ACHN (cell line): ENCODE measurements around the gene INO80.
A peak's percentile ranks its signal among the peaks of the same experiment; 100 is the strongest.
"Not testable (repeated sequence)": the region's sequence is repeated elsewhere in the genome, so short reads cannot be mapped to it uniquely, and the experiment has no call there.

Experiments used
- DNase-seq: peaks from one replicate; pipeline ENCODE4 v3.0.0-alpha.2; 2015
- in situ Hi-C: cut with HindIII; loops from 2 replicates; pipeline ENCODE4 v1.10.0; 2017; ENCODE audit warnings: low sequenced_read_pairs, low pct_ligation_motif_present, low pct_unique_long_range_greater_than_20kb

INO80 gene, protein sequence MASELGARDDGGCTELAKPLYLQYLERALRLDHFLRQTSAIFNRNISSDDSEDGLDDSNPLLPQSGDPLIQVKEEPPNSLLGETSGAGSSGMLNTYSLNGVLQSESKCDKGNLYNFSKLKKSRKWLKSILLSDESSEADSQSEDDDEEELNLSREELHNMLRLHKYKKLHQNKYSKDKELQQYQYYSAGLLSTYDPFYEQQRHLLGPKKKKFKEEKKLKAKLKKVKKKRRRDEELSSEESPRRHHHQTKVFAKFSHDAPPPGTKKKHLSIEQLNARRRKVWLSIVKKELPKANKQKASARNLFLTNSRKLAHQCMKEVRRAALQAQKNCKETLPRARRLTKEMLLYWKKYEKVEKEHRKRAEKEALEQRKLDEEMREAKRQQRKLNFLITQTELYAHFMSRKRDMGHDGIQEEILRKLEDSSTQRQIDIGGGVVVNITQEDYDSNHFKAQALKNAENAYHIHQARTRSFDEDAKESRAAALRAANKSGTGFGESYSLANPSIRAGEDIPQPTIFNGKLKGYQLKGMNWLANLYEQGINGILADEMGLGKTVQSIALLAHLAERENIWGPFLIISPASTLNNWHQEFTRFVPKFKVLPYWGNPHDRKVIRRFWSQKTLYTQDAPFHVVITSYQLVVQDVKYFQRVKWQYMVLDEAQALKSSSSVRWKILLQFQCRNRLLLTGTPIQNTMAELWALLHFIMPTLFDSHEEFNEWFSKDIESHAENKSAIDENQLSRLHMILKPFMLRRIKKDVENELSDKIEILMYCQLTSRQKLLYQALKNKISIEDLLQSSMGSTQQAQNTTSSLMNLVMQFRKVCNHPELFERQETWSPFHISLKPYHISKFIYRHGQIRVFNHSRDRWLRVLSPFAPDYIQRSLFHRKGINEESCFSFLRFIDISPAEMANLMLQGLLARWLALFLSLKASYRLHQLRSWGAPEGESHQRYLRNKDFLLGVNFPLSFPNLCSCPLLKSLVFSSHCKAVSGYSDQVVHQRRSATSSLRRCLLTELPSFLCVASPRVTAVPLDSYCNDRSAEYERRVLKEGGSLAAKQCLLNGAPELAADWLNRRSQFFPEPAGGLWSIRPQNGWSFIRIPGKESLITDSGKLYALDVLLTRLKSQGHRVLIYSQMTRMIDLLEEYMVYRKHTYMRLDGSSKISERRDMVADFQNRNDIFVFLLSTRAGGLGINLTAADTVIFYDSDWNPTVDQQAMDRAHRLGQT (N-terminal part only)

DNA sequence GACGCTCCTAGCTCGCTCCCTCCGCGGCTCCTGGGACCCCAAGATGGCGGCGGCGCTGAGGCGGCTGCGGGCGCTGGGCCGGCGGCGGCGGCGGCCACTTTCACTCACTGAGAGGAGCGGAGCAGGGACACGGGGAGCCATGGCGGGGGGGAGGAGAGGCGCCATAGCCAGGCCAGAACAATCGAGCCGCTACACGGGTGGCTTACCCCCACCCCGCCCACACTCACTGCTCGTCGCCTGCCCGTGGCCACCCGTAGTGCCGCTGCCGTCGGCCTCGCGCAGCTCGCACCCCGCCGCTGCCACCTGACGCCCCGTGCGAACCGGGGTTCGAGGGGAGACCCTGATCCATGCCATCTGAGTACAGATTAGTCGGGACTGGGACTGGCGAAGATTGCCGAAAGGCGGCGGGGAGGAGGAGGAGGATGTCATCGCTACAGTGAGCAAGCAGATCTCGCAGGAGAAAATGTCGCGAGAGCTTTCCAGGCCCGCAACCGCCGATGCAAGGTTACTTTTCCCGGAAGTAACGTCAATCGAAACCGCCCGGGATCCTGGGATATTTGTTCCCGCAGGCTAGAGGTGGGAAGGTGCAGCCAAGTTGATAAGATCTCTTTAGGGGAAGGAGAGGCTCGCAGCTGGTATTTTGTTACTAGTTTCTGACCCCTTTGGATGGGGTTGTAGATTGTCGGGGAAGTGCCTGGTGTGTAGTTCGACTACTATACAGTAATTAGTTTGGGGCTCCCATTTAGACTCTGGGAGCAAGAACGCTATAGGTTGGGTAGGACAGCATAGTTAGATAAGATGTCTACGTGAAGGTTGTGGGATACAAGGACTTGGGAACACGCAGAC is at the start of gene INO80:
Gene INO80 (minus strand): TSS at position 165 of the 846 bp plus-strand sequence. CDS start 19,970 bp downstream, outside the sequence.
- DNase-seq = peak; percentile 98
- in situ Hi-C loops = no loop called here

DNA sequence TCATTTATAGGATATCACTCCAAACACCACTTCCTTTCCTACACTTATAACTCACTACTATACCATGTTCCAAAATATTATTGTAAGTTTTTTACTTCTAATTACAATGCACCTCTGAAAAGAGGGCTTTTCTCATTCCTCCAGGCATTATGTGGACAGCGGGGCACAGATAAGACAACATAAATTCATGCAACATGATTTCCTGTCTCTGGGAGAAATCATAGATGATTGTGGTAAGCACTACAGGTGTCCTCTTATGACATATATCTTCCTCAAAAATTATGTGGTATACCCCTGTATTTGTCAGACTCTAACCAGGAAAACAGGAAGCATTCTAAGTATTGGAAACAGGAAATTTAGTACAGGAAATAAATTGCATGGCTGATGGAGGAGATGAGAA is 45.7 kb upstream of the INO80 start:
- in situ Hi-C loops = no loop called here
- DNase-seq = no peak

DNA sequence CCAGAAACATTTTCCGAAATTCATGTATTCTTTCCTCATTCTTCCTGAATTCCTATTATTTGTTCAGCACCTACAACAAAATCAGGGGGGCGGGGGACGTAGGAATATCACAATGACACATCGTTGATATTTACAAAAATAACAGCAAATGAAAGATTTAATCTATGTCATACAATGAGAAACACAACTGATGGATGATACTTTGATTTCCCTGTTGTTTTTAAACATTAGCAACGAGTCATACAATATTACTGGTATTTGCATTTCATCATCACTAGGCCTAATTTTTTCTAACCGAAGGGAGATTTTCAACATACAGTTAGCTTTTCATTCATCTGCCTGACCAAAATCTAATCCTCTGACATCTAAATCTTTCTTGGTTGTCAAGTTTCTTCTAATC is 45.3 kb upstream of the INO80 start:
- in situ Hi-C loops = no loop called here
- DNase-seq = no peak

DNA sequence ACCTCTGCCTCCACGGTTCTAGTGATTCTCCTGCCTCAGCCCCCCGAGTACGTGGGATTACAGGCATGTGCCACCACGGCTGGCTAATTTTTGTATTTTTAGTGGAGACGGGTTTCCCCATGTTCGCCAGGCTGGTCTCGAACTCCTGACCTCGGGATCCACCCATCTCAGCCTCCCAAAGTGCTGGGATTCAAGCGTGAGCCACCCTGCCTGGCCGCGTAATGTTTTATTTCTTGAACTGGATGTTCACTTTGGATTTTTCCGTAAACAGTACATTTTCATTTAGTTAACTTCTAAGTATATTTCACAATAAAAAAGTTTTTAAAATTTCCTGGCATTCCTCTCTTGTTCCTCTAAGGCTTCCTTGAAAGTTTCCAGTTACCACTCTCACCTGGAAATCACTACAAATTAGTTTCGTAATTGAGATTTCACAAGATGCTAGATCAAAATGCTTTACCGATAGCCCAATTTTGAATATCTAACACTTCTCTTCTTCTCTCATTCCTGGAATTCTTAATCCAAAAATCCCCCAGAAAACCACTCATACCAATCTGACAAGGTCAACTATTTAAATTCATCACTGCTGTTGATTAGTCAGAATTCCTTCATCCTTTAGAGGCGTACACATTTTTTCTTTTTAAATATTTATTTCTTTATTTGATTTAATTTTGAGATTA is 44.7 kb upstream of the INO80 start:
- in situ Hi-C loops = no loop called here
- no peak for DNase-seq

DNA sequence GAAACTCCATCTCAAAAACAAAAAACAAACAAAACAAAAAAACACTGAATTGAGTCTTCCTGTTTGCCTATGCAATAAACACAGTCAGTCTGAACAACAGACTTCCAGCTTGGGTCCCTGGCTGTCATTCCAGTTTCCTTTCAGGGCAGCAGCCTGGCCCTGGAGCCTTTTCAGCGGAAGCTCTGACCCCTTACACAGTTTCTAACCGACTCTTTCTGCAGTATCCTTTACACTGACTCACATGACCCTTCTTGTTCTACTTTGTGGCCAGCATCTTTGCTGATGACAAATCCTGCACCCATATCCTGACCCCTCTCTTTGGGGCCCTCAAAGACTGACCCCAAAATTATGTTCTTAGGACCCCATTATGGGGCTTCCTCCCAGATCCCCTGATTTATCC is 38.3 kb upstream of the INO80 start:
- in situ Hi-C loops = no loop called here
- DNase-seq = no peak

DNA sequence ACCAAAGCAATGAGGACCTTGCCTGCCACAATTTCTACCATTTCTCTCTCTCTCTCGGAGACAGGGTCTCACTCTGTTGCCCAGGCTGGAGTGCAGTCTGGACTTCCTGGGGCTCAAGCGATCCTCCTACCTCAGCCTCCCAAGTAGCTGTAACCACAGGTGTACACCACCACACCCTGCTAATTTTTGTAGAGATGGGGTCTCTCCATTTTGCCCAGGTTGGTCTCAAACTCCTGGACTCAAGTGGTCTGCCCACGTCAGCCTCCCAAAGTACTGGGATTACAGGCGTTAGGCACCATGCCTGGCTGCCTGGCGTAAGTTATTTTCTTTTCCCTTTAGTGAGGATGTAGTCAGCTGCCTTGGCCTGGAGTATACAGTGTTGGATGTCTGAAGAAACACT is 37.7 kb upstream of the INO80 start:
- no peak for DNase-seq
- in situ Hi-C loops = no loop called here

DNA sequence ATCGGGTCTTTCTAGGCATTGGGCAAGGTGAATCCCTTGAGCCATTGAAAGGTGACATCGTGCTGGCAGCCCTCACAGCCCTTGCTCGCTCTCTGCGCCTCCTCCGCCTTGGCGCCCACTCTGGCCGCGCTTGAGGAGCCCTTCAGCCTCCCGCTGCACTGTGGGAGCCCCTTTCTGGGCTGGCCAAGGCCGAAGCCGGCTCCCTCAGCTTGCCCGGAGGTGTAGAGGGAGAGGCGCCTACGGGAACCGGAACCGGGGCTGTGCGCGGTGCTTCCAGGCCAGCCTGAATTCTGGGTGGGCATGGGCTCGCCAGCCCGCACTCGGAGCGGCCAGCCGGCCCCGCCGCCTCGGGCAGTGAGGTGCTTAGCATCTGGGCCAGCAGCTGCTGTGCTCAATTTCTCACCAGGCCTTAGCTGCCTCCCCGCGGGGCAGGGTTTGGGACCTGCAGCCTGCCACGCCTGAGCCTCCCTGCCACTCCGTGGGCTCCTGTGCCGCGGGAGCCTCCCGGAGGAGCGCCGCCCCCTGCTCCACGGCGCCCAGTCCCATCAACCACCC is 35.4 kb upstream of the INO80 start:
- in situ Hi-C loops = no loop called here

DNA sequence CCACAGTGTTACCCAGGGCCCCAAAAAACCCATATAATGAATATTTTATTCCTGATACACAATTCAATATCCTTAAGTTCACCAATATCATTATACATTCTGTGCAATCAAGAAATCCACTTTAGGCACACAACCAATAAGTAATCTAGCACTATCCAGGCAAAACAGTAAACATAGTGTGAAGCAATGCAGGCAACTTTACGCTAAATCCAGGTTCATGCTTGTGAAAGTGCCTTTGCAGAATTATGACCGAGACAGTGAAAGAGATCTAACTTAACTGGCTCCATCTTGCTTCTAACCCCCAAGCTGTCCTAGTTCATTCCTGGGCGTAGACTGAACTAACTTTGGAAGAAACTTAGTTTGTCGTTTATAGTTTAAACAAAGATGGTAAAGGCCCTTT is 34.2 kb upstream of the INO80 start:
- no peak for DNase-seq
- in situ Hi-C loops = no loop called here

More for the DNA sequence above, 35.4 kb upstream of the INO80 start:
- no peak for DNase-seq

DNA sequence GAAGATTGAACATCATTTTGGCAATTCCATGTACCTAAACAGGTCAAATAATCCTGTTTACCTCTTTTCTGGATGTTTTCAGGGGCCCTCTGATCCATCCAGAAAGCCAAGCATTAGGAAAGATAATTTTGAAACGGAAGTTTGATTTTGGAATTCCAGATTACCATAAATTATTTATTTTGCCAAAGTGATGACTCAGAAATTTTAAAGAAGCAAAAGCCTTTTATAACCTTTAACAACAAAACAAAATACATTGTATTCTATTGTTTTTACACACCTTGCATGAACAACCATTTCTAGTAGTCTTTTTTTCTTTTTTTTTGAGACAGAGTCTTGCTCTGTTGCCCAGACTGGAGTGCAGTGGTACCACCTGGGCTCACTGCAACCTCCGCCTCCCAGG is 32.0 kb upstream of the INO80 start:
- no peak for DNase-seq
- in situ Hi-C loops = no loop called here

DNA sequence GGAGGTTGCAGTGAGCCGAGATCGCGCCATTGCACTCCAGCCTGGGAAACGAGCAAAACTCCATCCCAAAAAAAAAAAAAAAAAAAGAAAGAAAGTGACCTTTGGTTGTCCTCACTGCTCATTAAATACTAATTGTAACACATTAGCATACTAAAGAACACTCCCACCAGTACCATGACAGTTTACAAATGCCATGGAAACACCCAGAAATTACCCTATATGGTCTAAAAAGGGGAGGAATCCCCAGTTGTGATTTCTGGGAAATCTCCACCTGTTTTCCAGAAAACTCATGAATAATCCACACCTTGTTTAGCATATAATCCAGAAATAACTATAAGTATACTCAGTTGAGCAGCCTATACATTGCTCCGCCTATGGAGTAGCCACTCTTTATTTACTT is 23.5 kb upstream of the INO80 start:
- in situ Hi-C loops = no loop called here
- DNase-seq = no peak

DNA sequence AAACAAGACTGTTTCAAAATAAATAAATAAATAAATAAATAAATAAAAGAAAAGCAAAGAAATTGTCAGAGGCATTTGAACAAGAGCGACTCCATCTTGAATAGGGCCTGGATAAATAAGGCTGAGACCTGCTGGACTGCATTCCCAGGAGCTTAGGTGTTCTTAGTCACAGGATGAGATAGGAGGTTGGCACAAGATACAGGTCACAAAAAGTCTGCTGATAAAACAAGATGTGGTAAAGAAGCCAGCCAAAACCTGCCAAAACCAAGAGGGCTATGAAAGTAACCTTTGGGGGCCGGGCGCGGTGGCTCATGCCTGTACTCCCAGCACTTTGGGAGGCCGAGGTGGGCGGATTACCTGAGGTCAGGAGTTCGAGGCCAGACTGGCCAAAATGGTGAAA is 23.0 kb upstream of the INO80 start:
- DNase-seq, in situ Hi-C loops: not testable (repeated sequence)

DNA sequence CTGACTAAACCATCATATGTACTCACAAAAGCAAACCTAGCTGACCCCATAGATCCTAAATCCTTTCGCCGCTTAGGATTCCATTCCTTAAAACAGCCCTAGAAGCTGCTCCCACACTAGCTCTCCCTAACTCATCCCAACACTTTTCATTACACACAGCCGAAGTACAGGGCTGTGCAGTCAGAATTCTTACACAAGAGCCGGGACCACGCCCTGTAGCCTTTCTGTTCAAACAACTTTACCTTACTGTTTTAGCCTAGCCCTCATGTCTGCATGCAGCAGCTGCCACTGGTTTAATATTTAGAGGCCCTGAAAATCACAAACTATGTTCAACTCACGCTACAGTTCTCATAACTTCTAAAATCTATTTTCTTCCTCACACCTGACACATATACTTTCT is 19.5 kb upstream of the INO80 start:
- in situ Hi-C loops, DNase-seq: not testable (repeated sequence)

DNA sequence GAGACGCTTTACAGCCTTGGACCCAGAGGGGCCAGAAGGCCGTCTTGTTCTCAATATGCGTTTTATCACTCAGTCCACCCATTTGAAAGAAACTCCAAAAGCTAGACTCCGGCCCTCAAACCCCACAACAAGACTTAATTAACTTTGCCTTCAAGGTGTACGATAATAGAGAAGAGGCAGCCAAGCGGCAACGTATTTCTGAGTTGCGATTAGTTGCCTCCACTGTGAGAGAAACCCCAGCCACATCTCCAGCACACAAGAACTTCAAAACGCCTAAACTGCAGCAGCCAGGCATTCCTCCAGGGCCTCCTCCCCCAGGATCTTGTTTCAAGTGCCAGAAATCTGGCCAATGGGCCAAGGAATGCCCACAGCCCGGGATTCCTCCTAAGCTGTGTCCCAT is 17.4 kb upstream of the INO80 start:
- in situ Hi-C loops = no loop called here
- DNase-seq = no peak

DNA sequence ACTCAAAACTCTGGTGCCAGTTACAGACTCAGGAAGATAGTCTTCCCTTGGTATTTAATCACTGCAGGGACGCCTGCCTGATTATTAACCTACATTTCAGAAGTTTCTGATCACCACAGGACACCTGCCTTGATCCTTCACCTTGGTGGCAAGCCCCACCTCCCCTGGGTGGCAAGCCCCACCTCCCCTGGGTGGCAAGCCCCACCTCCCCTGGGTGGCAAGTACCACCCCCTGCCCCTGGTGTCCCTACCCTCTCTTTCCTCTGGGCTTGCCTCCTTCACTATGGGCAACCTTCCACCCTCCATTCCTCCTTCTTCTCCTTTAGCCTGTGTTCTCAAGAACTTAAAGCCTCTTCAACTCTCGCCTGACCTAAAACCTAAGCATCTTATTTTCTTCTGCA is 16.0 kb upstream of the INO80 start:
- in situ Hi-C loops, DNase-seq: not testable (repeated sequence)

DNA sequence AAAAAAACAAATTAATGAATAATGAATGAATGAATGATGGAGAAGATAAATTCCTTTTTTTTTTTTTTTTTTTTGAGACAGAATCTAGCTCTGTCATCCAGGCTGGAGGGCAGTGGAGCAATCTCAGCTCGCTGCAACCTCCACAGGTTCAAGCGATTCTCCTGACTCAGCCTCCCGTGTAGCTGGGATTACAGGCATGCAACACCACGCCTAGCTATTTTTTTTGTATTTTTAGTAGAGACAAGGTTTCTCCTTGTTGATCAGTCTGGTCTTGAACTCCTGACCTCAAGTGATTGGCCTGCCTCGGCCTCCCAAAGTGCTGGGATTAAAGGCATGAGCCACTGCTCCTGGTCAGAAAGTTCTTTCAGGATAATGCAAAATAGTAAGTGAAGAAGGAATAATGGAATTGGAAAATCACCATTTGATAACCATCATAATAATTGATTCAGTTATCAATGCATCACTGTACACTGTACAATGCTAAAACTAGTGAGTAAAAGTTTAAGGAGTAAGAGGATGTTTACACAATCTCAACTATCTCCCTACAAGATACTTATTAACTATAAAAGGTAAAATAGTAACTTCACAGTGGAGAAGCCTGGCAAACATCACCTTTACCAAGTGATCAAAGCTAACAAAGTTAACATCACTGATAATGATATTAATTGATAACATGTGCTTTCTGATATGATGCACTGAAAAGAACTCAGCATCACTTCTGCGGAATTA is 12.3 kb upstream of the INO80 start:
- in situ Hi-C loops = no loop called here
- DNase-seq = no peak

DNA sequence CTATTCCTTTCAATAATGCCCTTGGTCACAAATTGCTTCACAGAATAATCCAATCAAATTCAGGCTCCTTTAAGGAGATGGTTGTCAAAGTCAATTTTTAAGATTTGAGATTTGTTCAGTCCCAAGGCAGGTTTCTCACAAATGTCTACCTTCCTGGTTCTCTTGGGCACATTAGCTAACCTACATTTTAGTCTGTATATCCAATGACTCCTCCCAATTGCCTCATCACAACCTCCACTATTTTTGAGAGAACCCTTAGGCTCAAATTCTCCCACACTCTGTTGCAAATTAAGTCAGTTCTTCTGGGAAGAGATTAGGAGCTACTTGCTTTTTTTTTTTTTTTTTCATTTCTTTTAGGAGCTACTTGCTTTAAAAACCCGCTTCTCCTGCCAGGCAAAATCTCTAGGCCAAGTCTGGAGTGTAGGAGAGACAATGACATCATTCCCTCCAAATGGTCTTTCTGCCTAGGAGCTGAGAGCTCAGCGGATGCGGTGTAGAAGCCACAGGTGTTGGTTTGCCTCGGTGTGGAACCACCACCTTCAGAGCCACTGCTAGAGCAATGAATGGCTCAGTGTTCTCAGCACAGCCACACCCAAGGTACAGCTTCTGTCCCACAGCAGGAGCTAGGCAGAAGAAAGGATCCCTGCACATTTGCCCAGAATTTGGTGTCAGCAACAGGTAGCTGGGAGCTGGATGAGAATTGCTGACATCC is 10.0 kb upstream of the INO80 start:
- in situ Hi-C loops = no loop called here
- DNase-seq = no peak
